GM08714 (cell line): ENCODE data around the gene LRRC55.

Experiments used
- H3K4me3 ChIP-seq: fragments of 200-500 bp; sonication (Bioruptor generic); 2 replicates; pipeline ENCODE4 v1.5.1; 2014; ENCODE audit warnings: mild to moderate bottlenecking, low read length, inconsistent platforms
- ZNF274 ChIP-seq: IDR thresholded peaks from 2 replicates; pipeline ENCODE4 v1.6.1; 2012; ENCODE audit warnings: mild to moderate bottlenecking, low read depth, low read length

The LRRC55 gene

GRCh38 chr11:57178334-57178733 is 3.4 kb upstream of the LRRC55 start:
- no peak for TF ChIP-seq ZNF274
- H3K4me3 ChIP-seq = no peak overlapping the region

DNA sequence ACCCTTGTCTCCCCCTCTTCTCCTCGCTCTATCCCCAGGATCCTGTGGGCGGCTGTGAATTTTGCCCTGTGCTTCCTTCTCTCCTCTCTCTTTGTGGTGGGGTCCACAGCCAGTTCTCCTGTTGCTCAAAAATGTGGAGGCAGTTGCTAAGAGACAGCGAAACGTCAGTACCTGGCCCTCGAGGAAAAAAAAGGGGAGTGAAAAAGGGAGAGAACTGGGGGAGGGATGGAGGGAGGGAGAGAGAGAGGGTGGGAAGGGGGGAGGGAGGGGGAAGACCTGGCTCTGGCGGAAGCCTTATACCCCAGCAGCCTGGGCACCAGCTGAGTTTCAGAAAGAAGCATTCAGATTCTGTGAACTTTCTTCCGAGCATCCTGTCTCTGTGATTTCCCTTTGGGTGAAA is 2.1 kb upstream of the LRRC55 start:
- TF ChIP-seq ZNF274 = no peak
- H3K4me3 ChIP-seq = no peak overlapping the region

GRCh38 chr11:57180081-57180561 is 1.6 kb upstream of the LRRC55 start:
- TF ChIP-seq ZNF274 = no peak
- no peak overlapping the region for H3K4me3 ChIP-seq

DNA sequence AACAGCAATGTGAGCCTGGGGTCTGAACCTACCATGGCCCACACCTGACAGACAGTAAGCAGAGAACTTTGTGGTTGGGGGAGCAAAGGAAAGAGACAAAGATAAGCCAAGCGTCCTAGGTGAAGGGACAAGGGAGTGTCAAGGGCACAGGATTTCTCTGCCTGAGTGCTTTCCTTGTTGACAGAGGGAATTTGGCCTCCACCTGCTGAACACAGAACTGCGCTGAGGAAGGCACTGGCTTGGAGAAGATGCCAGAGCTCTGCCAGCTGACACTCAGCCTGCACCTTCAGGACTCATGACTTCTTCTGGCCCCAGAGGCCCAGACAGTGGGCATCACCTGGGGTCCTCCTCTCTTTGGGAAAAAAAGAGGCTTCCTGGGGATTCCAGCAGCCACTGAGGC is 789 bp upstream of the LRRC55 start:
- no peak for TF ChIP-seq ZNF274

GRCh38 chr11:57182896-57183295 is 1.1 kb downstream of the LRRC55 start:
- no peak for TF ChIP-seq ZNF274
- H3K4me3 ChIP-seq = no peak overlapping the region

More for the DNA sequence above, 789 bp upstream of the LRRC55 start:
- H3K4me3 ChIP-seq = no peak overlapping the region

DNA sequence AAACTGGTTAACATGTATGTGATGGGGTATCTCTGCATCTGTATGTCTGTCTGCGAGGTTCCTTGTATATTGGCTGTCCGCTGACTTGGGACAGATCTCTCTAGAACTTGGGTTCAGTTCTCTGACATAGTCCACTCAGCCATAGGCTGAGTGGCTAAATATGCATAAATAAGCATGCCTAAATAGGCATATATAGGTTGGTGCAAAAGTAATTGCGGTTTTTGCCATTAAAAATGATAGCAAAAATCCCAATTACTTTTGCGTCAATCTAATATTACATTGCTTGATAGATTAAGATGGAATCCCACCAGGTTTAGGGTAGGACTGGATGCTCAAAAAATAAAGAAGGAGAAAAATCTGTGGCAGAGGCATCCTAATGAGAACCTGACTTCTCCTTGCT is 8.8 kb downstream of the LRRC55 start:
- no peak for TF ChIP-seq ZNF274
- no peak overlapping the region for H3K4me3 ChIP-seq

GRCh38 chr11:57191311-57192219 is 9.8 kb downstream of the LRRC55 start:
- no peak overlapping the region for H3K4me3 ChIP-seq
- no peak for TF ChIP-seq ZNF274

GRCh38 chr11:57192316-57192715 is 10.6 kb downstream of the LRRC55 start:
- no peak overlapping the region for H3K4me3 ChIP-seq
- no peak for TF ChIP-seq ZNF274

DNA sequence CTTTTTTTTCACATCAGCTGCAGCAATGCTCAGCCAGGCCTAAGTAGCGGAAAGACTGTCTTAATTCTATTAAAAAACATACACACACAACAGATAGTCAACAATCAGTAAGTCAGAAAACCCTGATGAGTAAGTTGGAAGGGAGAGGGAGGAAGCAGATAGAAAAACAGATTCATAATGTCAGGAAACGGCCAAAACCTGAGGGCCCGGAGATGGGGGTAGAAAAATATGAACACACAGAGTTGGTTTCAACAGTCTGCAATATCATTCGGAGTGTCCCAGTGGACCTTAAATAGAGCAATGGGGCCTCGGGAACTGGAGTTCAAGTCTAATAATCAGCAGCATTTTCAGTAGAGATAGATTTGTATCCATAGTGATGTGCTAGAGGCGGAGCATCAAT is 14.8 kb downstream of the LRRC55 start:
- H3K4me3 ChIP-seq = no peak overlapping the region
- no peak for TF ChIP-seq ZNF274

DNA sequence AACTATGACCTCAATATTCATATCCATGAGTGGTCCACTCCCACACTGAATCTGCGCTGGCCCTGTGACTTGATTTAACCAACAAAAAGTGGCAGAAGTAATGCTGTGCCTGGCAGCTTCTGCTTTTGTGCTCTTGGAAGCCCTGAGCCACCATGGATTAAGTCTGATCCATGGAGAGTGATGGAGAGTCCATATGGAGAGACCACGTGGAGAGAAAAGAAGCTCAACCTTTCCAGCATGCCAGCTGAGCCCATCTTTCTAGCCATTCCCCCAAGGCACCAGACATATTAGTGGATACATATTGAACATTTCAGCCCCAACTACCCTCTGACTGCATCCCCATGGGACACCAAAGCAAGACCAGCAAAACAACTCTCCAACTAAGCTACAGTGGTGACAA is 16.0 kb downstream of the LRRC55 start:
- no peak for TF ChIP-seq ZNF274

DNA sequence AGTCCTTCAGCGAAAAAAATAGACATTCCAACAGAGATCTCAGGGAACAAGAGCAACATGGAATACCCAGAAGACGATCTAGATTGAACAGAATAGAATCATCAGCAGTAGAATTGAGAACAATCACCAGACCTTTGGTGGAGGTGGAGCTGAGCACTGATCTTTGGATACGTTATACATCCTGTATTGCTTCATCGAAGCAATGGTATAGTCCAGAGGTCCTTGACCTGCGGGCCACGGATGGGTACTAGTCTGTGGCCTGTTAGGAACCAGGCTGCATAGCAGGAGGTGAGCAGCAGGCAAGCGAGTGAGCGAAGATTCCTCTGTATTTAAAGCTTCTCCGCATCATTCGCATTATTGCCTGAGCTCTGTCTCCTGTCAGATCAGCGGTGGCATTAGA is 17.6 kb downstream of the LRRC55 start:
- H3K4me3 ChIP-seq = no peak overlapping the region
- TF ChIP-seq ZNF274 = no peak

More for the DNA sequence above, 16.0 kb downstream of the LRRC55 start:
- no peak overlapping the region for H3K4me3 ChIP-seq

- no peak overlapping the region for H3K4me3 ChIP-seq
- no peak for TF ChIP-seq ZNF274
These were observed 19.2 kb downstream of the LRRC55 start for GRCh38 chr11:57200917-57201316.

DNA sequence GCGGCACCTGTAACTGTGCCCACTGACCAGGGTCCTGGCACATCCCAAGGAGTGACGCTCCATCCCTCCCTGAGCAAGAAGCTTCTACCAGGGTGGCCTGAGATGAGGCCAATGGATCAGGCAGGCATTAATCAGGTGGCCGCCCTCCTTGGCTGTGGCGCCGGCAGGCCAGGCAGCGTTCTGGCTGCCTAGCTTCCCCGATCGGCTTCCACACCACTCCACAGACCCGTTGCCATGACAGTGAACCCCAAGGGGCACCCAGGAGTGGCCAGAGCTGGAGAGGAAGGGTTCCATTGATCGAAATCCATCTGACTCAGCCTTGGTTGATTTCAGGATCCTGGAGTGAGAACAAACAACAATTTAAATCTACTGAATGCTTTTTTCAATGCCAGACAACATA is 20.5 kb downstream of the LRRC55 start:
- H3K4me3 ChIP-seq = no peak overlapping the region
- TF ChIP-seq ZNF274 = no peak

GRCh38 chr11:57203359-57203758 is 21.6 kb downstream of the LRRC55 start:
- no peak for TF ChIP-seq ZNF274
- H3K4me3 ChIP-seq = no peak overlapping the region

- no peak for TF ChIP-seq ZNF274
These were observed 22.2 kb downstream of the LRRC55 start for GRCh38 chr11:57203882-57204480.

DNA sequence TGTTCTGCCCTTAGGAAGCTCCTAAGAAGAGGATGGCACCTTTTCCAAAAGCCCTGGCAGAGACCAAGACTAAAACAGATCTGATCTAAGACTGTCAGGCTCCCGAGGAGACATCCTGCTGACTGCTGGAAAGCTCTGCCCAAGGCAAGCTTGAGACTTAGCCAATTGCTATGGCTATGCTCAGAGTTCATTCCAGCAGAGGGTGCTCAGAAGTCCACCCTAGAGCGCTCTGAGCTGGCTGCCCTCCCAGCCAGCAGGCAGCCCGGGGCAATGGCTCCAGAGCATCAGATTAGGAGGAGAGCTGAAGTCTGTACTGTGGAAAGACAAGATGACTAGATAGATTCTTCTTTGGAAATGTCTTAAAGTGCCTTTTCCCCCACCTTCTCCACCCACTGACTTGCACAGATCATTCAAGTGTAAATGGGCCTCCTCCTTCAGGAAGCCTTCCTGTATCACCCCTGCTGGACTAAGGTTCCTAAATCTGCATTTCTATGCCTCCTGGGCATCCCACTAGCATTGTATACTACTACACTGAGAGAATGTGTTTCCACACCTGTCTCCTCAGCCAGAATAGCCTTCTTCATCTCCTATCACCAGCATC is 23.4 kb downstream of the LRRC55 start:
- TF ChIP-seq ZNF274 = no peak
- H3K4me3 ChIP-seq = no peak overlapping the region

More at GRCh38 chr11:57203882-57204480, 22.2 kb downstream of the LRRC55 start:
- H3K4me3 ChIP-seq = no peak overlapping the region
